ENCODE results near the gene GPS1.

The GPS1 gene

DNA sequence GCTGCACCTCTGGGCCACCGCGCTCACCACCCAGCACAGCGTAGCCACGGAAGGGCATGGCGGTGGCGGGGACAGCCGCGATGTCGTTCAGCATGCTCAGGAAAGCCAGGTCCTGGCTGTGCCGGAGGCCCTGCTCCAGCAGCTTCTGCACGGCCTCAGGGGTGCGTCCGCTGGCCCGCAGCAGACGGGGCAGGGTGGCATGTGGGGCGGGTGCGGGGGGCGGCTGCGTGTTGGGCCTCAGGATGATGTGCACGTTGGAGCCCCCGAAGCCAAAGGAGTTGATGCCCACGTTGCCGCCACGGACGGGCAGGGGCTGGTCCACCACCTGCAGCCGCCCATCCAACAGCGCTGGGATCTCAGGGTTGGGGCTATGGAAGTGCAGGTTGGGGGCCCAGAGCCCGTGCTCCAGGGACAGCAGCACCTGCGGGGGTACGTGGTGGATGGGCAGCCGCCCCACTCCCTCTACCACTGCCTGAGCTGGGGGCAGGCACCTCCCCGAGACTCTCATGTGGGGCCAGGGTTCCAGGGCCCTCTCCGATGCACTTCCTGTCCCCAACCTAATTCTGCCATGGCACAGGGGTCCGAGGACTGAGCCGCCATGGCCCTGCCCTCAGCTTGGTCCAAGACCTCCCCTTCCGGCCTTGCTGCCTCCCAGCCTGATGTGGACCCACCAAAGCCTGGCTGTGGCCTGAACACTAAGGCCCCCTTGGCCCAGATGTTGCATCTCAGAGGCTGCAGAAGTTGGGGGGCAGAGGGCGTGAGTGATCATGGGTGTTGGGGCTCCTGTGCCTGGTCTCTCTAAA is 39.8 kb downstream of the GPS1 start:
- Histone ChIP-seq H3K27ac (ENCODE audit: low read depth, low read length) (no peak overlapping the region), H3K4me2 (ENCODE audit: low read length) (no peak overlapping the region), H3K79me2 (ENCODE audit: control insufficient read depth, low read length) (peaks cover 35% of the 10 kb centered on the region), H3K9me2 (replicated peaks; ENCODE audit: control insufficient read depth, low read length) (no peaks in the 10 kb centered on the region), H3K4me1 (ENCODE audit: control insufficient read depth, low read length) (peaks cover 9% of the 10 kb centered on the region), H3K27me3 (ENCODE audit: control insufficient read depth, low read length) (no peaks in the 10 kb centered on the region), H3K36me3 (ENCODE audit: control insufficient read depth, low read length) (peaks cover 94% of the 10 kb centered on the region), H3K4me3 (ENCODE audit: low read length) (no peak overlapping the region), H4K20me1 (ENCODE audit: control insufficient read depth, insufficient read depth, low read depth, low read length) (peaks cover 13% of the 10 kb centered on the region), H3K9me3 (ENCODE audit: control insufficient read depth, insufficient read depth, low read length) (no peaks in the 10 kb centered on the region), H3F3A (ENCODE audit: control insufficient read depth, insufficient read depth) (no peaks in the 10 kb centered on the region)
- TF ChIP-seq, protein P1, sequence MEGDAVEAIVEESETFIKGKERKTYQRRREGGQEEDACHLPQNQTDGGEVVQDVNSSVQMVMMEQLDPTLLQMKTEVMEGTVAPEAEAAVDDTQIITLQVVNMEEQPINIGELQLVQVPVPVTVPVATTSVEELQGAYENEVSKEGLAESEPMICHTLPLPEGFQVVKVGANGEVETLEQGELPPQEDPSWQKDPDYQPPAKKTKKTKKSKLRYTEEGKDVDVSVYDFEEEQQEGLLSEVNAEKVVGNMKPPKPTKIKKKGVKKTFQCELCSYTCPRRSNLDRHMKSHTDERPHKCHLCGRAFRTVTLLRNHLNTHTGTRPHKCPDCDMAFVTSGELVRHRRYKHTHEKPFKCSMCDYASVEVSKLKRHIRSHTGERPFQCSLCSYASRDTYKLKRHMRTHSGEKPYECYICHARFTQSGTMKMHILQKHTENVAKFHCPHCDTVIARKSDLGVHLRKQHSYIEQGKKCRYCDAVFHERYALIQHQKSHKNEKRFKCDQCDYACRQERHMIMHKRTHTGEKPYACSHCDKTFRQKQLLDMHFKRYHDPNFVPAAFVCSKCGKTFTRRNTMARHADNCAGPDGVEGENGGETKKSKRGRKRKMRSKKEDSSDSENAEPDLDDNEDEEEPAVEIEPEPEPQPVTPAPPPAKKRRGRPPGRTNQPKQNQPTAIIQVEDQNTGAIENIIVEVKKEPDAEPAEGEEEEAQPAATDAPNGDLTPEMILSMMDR (IDR thresholded peaks at IDR 0.05; ENCODE audit: low read depth, low read length, poor library complexity, severe bottlenecking): no peak
- no peak for TF ChIP-seq EZH2phosphoT487 (IDR thresholded peaks at IDR 0.05; ENCODE audit: borderline replicate concordance, low read length)

DNA sequence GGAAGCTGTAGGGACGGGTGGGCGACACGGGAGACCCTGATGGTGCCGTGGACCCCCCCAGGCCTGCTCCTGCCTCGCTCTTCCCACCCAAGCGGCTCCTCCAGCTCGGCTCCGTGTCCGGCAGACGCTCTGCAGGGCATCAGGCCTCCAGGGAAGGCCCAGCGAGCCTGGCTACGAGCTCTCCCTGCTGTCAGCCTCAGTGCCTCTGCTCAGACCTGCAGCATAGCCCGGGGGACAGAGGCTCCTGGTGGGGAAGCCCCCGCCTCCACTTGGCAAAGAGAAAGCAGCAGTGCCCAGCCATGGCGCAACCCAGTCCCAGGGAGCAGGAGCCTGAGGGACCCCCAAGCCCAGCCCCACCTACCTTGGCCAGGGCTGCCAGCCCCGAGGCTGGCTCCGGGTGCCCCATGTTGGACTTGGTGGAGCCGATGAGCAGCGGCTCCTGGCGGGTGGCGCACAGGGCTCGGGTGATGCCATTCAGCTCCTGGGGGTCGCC is 40.4 kb downstream of the GPS1 start:
- no peaks in the 10 kb centered on the region for H3K27me3 ChIP-seq (ENCODE audit: control insufficient read depth, low read length)
- no peaks in the 10 kb centered on the region for H3K9me2 ChIP-seq (replicated peaks; ENCODE audit: control insufficient read depth, low read length)
- no peaks in the 10 kb centered on the region for H3F3A ChIP-seq (ENCODE audit: control insufficient read depth, insufficient read depth)
- no peak overlapping the region for H3K4me3 ChIP-seq (ENCODE audit: low read length)
- H3K4me2 ChIP-seq (ENCODE audit: low read length): no peak overlapping the region
- no peak for TF ChIP-seq EZH2phosphoT487 (IDR thresholded peaks at IDR 0.05; ENCODE audit: borderline replicate concordance, low read length)
- TF ChIP-seq, protein P1 (IDR thresholded peaks at IDR 0.05; ENCODE audit: low read depth, low read length, poor library complexity, severe bottlenecking): no peak
- peaks cover 13% of the 10 kb centered on the region for H3K4me1 ChIP-seq (ENCODE audit: control insufficient read depth, low read length)
- no peak overlapping the region for H3K27ac ChIP-seq (ENCODE audit: low read depth, low read length)
- peaks cover 42% of the 10 kb centered on the region for H3K79me2 ChIP-seq (ENCODE audit: control insufficient read depth, low read length)
- H4K20me1 ChIP-seq (ENCODE audit: control insufficient read depth, insufficient read depth, low read depth, low read length): peaks cover 20% of the 10 kb centered on the region
- no peaks in the 10 kb centered on the region for H3K9me3 ChIP-seq (ENCODE audit: control insufficient read depth, insufficient read depth, low read length)
- peaks cover 95% of the 10 kb centered on the region for H3K36me3 ChIP-seq (ENCODE audit: control insufficient read depth, low read length)

DNA sequence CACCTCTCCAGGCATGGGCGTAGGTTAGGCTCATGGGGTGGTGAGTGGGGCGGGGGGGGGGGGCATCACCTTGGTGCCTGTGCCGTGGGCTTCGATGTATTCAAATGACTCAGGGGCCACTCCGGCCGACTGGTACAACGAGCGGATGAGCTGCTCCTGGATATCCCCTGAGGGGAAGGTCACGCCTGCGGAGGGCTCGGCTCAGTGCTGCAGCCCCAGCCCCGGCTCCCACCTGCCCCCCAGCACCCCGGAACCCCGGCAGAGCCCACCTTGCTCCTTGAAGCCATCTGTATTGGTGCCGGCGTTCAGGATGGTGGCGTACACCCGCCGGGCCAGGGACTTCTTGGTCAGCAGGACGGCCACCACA is 40.9 kb downstream of the GPS1 start:
- H3K4me2 ChIP-seq (ENCODE audit: low read length): no peak overlapping the region
- H3K79me2 ChIP-seq (ENCODE audit: control insufficient read depth, low read length): peaks cover 47% of the 10 kb centered on the region
- peaks cover 95% of the 10 kb centered on the region for H3K36me3 ChIP-seq (ENCODE audit: control insufficient read depth, low read length)
- peaks cover 13% of the 10 kb centered on the region for H3K4me1 ChIP-seq (ENCODE audit: control insufficient read depth, low read length)
- H3K9me3 ChIP-seq (ENCODE audit: control insufficient read depth, insufficient read depth, low read length): no peaks in the 10 kb centered on the region
- H3F3A ChIP-seq (ENCODE audit: control insufficient read depth, insufficient read depth): no peaks in the 10 kb centered on the region
- no peaks in the 10 kb centered on the region for H3K27me3 ChIP-seq (ENCODE audit: control insufficient read depth, low read length)
- H3K4me3 ChIP-seq (ENCODE audit: low read length): no peak overlapping the region
- H3K27ac ChIP-seq (ENCODE audit: low read depth, low read length): no peak overlapping the region
- no peaks in the 10 kb centered on the region for H3K9me2 ChIP-seq (replicated peaks; ENCODE audit: control insufficient read depth, low read length)
- TF ChIP-seq, protein P1 (IDR thresholded peaks at IDR 0.05; ENCODE audit: low read depth, low read length, poor library complexity, severe bottlenecking): no peak
- no peak for TF ChIP-seq EZH2phosphoT487 (IDR thresholded peaks at IDR 0.05; ENCODE audit: borderline replicate concordance, low read length)
- peaks cover 20% of the 10 kb centered on the region for H4K20me1 ChIP-seq (ENCODE audit: control insufficient read depth, insufficient read depth, low read depth, low read length)

Data from DOHH2 (cell line).